ENCODE measurements around the gene ZNF385D. TPM values are rescaled to one million over a fixed set of nuclear protein-coding genes. Genes with fewer than 3 reads are reported as not detected.

The ZNF385D gene
- total and polyA plus RNA-seq, 2 of the 13 experiments (the other 11 are each of a cell fraction or from before 2014, with no cell fraction given), result not detected

DNA sequence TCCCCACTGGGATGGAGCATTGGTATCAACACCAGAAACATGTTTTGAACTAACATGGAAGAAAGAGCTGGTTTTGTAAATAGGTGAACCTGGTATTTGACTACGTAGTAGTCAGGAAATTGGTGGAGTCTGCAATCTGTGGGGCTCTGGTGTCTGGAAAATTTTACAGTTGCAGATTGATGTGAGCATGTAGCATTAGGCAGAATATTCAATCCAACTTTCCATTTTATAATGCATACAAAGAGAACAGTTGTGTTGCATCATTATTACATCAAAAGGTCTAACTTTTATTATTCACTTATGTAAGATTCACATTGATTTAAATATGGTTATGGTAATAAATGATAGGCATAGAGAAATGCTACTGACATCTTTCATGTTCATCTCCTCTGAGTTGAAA lies 340.0 kb downstream of the ZNF385D start (continued):
- no peak for TF ChIP-seq ZNF138 (CRISPR knock-in tag; IDR thresholded peaks at IDR 0.05; ENCODE audit: low read depth)
- TF ChIP-seq ZNF101 (CRISPR knock-in tag; IDR thresholded peaks at IDR 0.05; ENCODE audit: borderline replicate concordance, low read depth), result no peak
- no peak for TF ChIP-seq KDM1A (CRISPR knock-in tag; IDR thresholded peaks at IDR 0.05)
- no peak for TF ChIP-seq ZNF335 (CRISPR knock-in tag; IDR thresholded peaks at IDR 0.05)
- TF ChIP-seq, protein P1, sequence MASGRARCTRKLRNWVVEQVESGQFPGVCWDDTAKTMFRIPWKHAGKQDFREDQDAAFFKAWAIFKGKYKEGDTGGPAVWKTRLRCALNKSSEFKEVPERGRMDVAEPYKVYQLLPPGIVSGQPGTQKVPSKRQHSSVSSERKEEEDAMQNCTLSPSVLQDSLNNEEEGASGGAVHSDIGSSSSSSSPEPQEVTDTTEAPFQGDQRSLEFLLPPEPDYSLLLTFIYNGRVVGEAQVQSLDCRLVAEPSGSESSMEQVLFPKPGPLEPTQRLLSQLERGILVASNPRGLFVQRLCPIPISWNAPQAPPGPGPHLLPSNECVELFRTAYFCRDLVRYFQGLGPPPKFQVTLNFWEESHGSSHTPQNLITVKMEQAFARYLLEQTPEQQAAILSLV (CRISPR knock-in tag; IDR thresholded peaks at IDR 0.05; ENCODE audit: borderline replicate concordance), result no peak
- no peak for TF ChIP-seq ZNF841 (CRISPR knock-in tag; IDR thresholded peaks at IDR 0.05; ENCODE audit: borderline replicate concordance)
- no peak for TF ChIP-seq SYNCRIP (IDR thresholded peaks at IDR 0.05; ENCODE audit: insufficient read depth, low read depth, low read length)
- TF ChIP-seq PAX8 (CRISPR knock-in tag; IDR thresholded peaks at IDR 0.05; ENCODE audit: borderline replicate concordance), result no peak

DNA sequence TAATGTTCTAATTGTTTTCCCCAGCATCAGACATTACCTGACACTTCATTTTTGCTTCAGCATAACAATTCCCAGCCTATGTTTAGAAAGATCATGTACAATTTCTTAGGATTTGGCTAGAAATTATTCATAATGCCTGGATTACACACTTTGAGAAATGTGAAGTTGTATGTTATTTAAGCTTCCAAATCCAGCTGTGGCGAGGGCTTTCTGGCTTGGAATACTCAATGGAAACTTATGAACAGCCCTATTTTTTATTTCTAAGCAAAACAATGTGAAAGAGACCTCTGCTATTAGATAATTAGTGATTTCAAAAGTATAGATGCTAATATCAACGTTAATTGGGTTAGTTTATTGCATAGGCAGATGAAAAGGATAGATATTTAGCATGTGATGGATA lies 341.6 kb downstream of the ZNF385D start:
- H3K4me1 ChIP-seq (ENCODE audit: insufficient read depth, low read length), result no peaks in the 10 kb centered on the region
- no peak overlapping the region for H3K9ac ChIP-seq (ENCODE audit: insufficient read depth, low read depth, low read length)
- FAIRE-seq (no peak), ATAC-seq (no peak), DNase-seq (ENCODE audit: low spot score) (no peak)
- POLR2A ChIA-PET, result no interaction called here
- no peaks in the 10 kb centered on the region for H3K79me2 ChIP-seq (ENCODE audit: insufficient read depth, low read length)
- no peak overlapping the region for H3K4me2 ChIP-seq (ENCODE audit: low read depth, low read length)
- whole genome bisulfite sequencing (ENCODE audit: low lambda C conversion rate), result 0% methylated on average over 2 of the region's 2 CpGs
- in situ Hi-C loops (cut with HindIII; ENCODE audit: extremely low pct_ligation_motif_present, low pct_unique_long_range_greater_than_20kb), result no loop called here
- no peak overlapping the region for H2AFZ ChIP-seq (ENCODE audit: low read length)
- CTCF ChIA-PET (ENCODE audit: low intra/inter-chr PET ratio, low total read pairs), result no interaction called here
- H3K4me3 ChIP-seq (replicated peaks in 1 of 3; ENCODE audit: insufficient read depth in 1 of 3, low read depth in 2 of 3, low read length in 3 of 3), result no peak overlapping the region
- no peak overlapping the region for H3K27ac ChIP-seq (ENCODE audit: extremely low read length, insufficient read depth, low read length)
- H3K36me3 ChIP-seq (replicated peaks in 1 of 2; ENCODE audit: control insufficient read depth in 1 of 2, insufficient read depth in 2 of 2, low read length in 2 of 2), result no peaks in the 10 kb centered on the region
- no peaks in the 10 kb centered on the region for H4K20me1 ChIP-seq (ENCODE audit: insufficient read depth, low read length)
- H3K9me3 ChIP-seq (ENCODE audit: low read length), result peaks cover 55% of the 10 kb centered on the region
- H3K27me3 ChIP-seq (ENCODE audit: control insufficient read depth in 1 of 2, insufficient read depth in 2 of 2, low read length in 2 of 2), result no peaks in the 10 kb centered on the region
- BruUV-seq (replicated peaks), result no TSS peak
- intact Hi-C loops (cut with micrococcal nuclease; ENCODE audit: unreplicated experiment), result no loop called here
- TF ChIP-seq AGO2 (optimal IDR thresholded peaks at IDR 0.05; ENCODE audit: low read depth, low read length) (no peak), FOXA1 (IDR thresholded peaks at IDR 0.05) (no peak), FOXA1 (CRISPR knock-in tag; IDR thresholded peaks at IDR 0.05) (no peak), ZNF329 (CRISPR knock-in tag; IDR thresholded peaks at IDR 0.05; ENCODE audit: low read depth) (no peak), RBFOX2 (IDR thresholded peaks at IDR 0.05; ENCODE audit: low read depth, low read length) (no peak), ARID2 (CRISPR knock-in tag; IDR thresholded peaks at IDR 0.05; ENCODE audit: borderline replicate concordance) (no peak), ZBTB20 (CRISPR knock-in tag; IDR thresholded peaks at IDR 0.05; ENCODE audit: borderline replicate concordance, low read depth) (no peak), HOXD1 (CRISPR knock-in tag; IDR thresholded peaks at IDR 0.05) (no peak), ZNF441 (CRISPR knock-in tag; IDR thresholded peaks at IDR 0.05; ENCODE audit: borderline replicate concordance) (no peak), ZNF230 (CRISPR knock-in tag; IDR thresholded peaks at IDR 0.05) (no peak), ZNF350 (CRISPR knock-in tag; IDR thresholded peaks at IDR 0.05; ENCODE audit: borderline replicate concordance, low read depth) (no peak), REPIN1 (CRISPR knock-in tag; IDR thresholded peaks at IDR 0.05; ENCODE audit: borderline replicate concordance, low read depth) (no peak)
- TF ChIP-seq, protein P2, sequence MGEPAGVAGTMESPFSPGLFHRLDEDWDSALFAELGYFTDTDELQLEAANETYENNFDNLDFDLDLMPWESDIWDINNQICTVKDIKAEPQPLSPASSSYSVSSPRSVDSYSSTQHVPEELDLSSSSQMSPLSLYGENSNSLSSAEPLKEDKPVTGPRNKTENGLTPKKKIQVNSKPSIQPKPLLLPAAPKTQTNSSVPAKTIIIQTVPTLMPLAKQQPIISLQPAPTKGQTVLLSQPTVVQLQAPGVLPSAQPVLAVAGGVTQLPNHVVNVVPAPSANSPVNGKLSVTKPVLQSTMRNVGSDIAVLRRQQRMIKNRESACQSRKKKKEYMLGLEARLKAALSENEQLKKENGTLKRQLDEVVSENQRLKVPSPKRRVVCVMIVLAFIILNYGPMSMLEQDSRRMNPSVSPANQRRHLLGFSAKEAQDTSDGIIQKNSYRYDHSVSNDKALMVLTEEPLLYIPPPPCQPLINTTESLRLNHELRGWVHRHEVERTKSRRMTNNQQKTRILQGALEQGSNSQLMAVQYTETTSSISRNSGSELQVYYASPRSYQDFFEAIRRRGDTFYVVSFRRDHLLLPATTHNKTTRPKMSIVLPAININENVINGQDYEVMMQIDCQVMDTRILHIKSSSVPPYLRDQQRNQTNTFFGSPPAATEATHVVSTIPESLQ (CRISPR knock-in tag; conservative IDR thresholded peaks at IDR 0.05), result no peak
- TF ChIP-seq, protein P3, sequence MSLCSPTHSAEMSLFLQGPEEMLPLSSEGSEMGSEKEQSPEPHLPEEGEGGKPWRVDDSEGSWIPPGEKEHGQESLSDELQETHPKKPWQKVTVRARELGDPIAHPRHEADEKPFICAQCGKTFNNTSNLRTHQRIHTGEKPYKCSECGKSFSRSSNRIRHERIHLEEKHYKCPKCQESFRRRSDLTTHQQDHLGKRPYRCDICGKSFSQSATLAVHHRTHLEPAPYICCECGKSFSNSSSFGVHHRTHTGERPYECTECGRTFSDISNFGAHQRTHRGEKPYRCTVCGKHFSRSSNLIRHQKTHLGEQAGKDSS (CRISPR knock-in tag; IDR thresholded peaks at IDR 0.05; ENCODE audit: borderline replicate concordance, low read depth), result no peak

Data from HepG2 (cell line).